ENCODE measurements around the gene MYO5B. TPM values are rescaled to one million over a fixed set of nuclear protein-coding genes. Genes with fewer than 3 reads are reported as not detected.

The MYO5B gene
- total RNA-seq, 2 experiments from 2014 or later, result not detected

DNA sequence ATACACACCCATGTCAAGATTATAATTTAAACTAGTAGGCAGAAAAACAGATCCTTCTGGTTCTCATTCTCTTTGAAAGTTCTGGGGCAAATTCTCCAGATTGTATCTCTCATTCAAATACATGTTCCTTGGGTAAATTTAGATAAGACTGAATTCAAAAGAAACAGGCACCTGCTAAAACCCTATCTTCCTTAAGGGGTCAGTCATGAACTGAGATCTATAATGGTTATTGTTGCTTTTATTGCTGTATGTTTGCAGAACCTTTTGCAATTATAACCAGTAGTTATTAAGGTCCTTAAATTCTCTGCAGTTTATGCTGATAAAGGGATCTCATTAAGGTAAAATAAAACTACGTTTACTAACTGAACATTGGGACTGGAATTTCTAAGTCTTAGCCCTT is 83.5 kb downstream of the MYO5B start:
- no peaks in the 10 kb centered on the region for H3K36me3 ChIP-seq (ENCODE audit: insufficient read depth, low read length)
- no peak overlapping the region for H3K4me3 ChIP-seq (ENCODE audit: low read depth, low read length, poor library complexity, severe bottlenecking)
- ChIA-PET CTCF (ENCODE audit: unreplicated experiment) (no interaction called here), POLR2A (no interaction called here)
- no peaks in the 10 kb centered on the region for H3K9me2 ChIP-seq (ENCODE audit: insufficient read depth, low read length)
- H3K4me1 ChIP-seq (ENCODE audit: insufficient read depth, low read length, poor library complexity, severe bottlenecking), result no peaks in the 10 kb centered on the region
- H2AFZ ChIP-seq (ENCODE audit: low read length), result no peak overlapping the region
- no peak for TF ChIP-seq EZH2phosphoT487 (IDR thresholded peaks at IDR 0.05; ENCODE audit: borderline replicate concordance, low read depth, low read length)
- TF ChIP-seq, protein P1, sequence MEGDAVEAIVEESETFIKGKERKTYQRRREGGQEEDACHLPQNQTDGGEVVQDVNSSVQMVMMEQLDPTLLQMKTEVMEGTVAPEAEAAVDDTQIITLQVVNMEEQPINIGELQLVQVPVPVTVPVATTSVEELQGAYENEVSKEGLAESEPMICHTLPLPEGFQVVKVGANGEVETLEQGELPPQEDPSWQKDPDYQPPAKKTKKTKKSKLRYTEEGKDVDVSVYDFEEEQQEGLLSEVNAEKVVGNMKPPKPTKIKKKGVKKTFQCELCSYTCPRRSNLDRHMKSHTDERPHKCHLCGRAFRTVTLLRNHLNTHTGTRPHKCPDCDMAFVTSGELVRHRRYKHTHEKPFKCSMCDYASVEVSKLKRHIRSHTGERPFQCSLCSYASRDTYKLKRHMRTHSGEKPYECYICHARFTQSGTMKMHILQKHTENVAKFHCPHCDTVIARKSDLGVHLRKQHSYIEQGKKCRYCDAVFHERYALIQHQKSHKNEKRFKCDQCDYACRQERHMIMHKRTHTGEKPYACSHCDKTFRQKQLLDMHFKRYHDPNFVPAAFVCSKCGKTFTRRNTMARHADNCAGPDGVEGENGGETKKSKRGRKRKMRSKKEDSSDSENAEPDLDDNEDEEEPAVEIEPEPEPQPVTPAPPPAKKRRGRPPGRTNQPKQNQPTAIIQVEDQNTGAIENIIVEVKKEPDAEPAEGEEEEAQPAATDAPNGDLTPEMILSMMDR (conservative IDR thresholded peaks at IDR 0.05; ENCODE audit: low read length), result 0 out of 2 replicates have a peak, but pooled peaks have one; percentile 16
- intact Hi-C loops (cut with micrococcal nuclease; ENCODE audit: unreplicated experiment), result no loop called here
- no TSS peak for BruUV-seq (replicated peaks)
- no peaks in the 10 kb centered on the region for H3K9me3 ChIP-seq (ENCODE audit: low read length)
- H3K79me2 ChIP-seq (ENCODE audit: insufficient read depth, low read depth, low read length), result no peaks in the 10 kb centered on the region
- no peak overlapping the region for H3K4me2 ChIP-seq (ENCODE audit: low read length)
- no peak for DNase-seq (ENCODE audit: low spot score)
- H4K20me1 ChIP-seq (ENCODE audit: insufficient read depth, low read length), result no peaks in the 10 kb centered on the region
- H3K27ac ChIP-seq (ENCODE audit: low read depth, low read length, poor library complexity, severe bottlenecking), result no peak overlapping the region

DNA sequence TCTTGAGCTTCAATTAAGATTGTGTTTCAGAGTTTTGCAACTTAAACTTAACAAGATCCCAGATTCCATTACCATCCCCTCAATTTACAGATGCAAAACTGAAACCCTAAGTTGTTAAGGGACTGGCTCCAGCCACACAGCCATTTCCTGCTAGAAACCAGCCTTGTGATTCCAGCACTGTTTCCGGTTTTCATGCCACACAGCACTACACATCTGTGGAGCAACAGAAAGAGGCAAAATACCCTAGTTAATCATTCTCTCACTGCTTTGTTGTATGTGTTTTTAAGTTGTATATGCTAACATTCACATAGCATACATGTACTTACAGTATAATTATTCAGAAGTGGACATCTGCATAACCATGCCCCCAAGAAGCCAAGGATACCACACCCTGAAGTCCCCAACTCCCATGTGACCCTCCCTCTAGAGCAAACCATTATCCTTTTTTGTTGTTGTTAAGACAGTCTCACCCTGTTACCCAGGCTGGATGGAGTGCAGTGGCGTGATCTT is 87.4 kb downstream of the MYO5B start:
- no peaks in the 10 kb centered on the region for H3K4me1 ChIP-seq (ENCODE audit: insufficient read depth, low read length, poor library complexity, severe bottlenecking)
- H2AFZ ChIP-seq (ENCODE audit: low read length), result no peak overlapping the region
- CTCF ChIA-PET (ENCODE audit: unreplicated experiment), result no interaction called here
- no peaks in the 10 kb centered on the region for H3K9me2 ChIP-seq (ENCODE audit: insufficient read depth, low read length)
- no TSS peak for BruUV-seq (replicated peaks)
- POLR2A ChIA-PET, result no interaction called here
- no peaks in the 10 kb centered on the region for H3K79me2 ChIP-seq (ENCODE audit: insufficient read depth, low read depth, low read length)
- intact Hi-C loops (cut with micrococcal nuclease; ENCODE audit: unreplicated experiment), result no loop called here
- H3K4me3 ChIP-seq (ENCODE audit: low read depth, low read length, poor library complexity, severe bottlenecking), result no peak overlapping the region
- no peaks in the 10 kb centered on the region for H4K20me1 ChIP-seq (ENCODE audit: insufficient read depth, low read length)
- H3K36me3 ChIP-seq (ENCODE audit: insufficient read depth, low read length), result no peaks in the 10 kb centered on the region
- no peak overlapping the region for H3K27ac ChIP-seq (ENCODE audit: low read depth, low read length, poor library complexity, severe bottlenecking)
- no peaks in the 10 kb centered on the region for H3K9me3 ChIP-seq (ENCODE audit: low read length)
- H3K4me2 ChIP-seq (ENCODE audit: low read length), result no peak overlapping the region
- TF ChIP-seq, protein P1 (conservative IDR thresholded peaks at IDR 0.05; ENCODE audit: low read length), result no peak
- TF ChIP-seq EZH2phosphoT487 (IDR thresholded peaks at IDR 0.05; ENCODE audit: borderline replicate concordance, low read depth, low read length), result no peak
- DNase-seq (ENCODE audit: low spot score), result no peak

DNA sequence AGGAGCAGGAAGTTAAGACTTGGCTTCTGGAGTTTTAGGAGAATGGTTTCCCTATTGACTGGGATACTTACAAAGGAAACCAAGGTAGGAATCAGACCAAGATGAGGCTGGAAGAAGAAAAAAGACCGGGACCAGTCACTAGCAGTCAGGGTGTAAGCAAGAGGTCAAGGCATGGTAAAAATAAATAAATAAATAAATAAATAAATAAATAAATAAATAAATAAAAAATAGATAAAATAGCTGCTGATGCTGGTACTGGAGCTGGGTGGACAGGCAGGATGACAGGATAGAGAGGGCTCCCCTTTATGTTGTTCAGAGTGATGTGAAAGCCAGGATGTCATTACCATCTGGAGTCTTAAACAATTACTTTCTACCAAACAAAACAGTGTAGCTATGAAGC is 89.9 kb downstream of the MYO5B start:
- no peak overlapping the region for H2AFZ ChIP-seq (ENCODE audit: low read length)
- no peak overlapping the region for H3K4me2 ChIP-seq (ENCODE audit: low read length)
- ChIA-PET CTCF (ENCODE audit: unreplicated experiment) (no interaction called here), POLR2A (no interaction called here)
- H3K4me3 ChIP-seq (ENCODE audit: low read depth, low read length, poor library complexity, severe bottlenecking), result no peak overlapping the region
- no TSS peak for BruUV-seq (replicated peaks)
- H3K9me3 ChIP-seq (ENCODE audit: low read length), result no peaks in the 10 kb centered on the region
- intact Hi-C loops (cut with micrococcal nuclease; ENCODE audit: unreplicated experiment), result no loop called here
- H3K36me3 ChIP-seq (ENCODE audit: insufficient read depth, low read length), result no peaks in the 10 kb centered on the region
- no peak for DNase-seq (ENCODE audit: low spot score)
- TF ChIP-seq, protein P1 (conservative IDR thresholded peaks at IDR 0.05; ENCODE audit: low read length), result no peak
- no peak for TF ChIP-seq EZH2phosphoT487 (IDR thresholded peaks at IDR 0.05; ENCODE audit: borderline replicate concordance, low read depth, low read length)
- H3K4me1 ChIP-seq (ENCODE audit: insufficient read depth, low read length, poor library complexity, severe bottlenecking), result no peaks in the 10 kb centered on the region
- H3K9me2 ChIP-seq (ENCODE audit: insufficient read depth, low read length), result no peaks in the 10 kb centered on the region
- H4K20me1 ChIP-seq (ENCODE audit: insufficient read depth, low read length), result no peaks in the 10 kb centered on the region
- H3K79me2 ChIP-seq (ENCODE audit: insufficient read depth, low read depth, low read length), result no peaks in the 10 kb centered on the region
- H3K27ac ChIP-seq (ENCODE audit: low read depth, low read length, poor library complexity, severe bottlenecking), result no peak overlapping the region
